DMS79 treated with DMSO at 0.1 percent for 48 hours (cell line): ENCODE results near the gene DNAAF3.

ENCODE experiments used
- DNase-seq: peaks from one replicate; lab custom pipeline; 2025; lab: John Stamatoyannopoulos, UW

Gene DNAAF3

DNA sequence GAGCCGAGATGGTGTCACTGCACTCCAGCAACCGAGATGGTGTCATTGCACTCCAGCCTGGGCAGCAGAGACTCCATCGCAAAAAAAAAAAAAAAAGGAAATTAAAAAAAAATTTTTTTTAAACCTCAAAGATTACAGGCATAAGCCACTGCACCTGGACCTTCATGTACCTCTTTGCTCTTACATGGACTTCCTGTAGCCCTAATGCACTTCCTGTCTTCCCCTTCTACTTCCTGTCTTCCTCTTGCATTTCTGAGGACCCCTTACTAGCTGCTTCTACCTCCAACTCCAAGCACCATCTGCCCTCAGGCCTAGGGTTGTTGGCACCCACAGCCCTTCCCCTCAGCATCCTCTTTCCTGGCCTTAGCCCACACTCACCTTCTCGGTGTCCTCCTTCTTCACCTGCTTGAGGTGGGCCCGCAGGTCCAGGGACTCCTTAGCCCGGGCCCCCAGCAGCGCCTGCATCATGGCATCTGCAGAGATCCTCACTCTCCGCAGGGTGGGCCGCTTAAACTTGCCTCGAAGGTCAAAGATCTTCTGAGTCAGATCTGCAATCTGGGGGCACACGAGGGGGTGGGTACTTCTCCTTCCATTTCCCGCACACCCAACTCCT is 12.7 kb downstream of the DNAAF3 start:
- no peak for DNase-seq

DNA sequence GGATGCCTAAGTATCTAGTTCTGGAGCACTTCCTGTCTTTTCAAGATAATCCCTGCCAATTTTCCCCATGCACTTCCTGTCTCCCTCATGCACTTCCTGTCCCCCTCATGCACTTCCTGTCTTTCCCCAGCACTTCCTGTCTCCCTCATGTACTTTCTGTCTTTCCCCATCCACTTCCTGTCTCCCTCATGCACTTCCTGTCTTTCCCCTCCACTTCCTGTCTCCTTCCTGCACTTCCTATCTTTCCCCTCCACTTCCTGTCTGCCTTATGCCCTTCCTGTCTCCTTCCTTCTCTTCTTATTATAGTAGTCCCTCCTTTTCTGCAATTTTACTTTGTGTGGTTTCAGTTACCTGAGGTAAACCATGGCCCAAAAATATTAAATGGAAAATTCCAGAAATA is 14.4 kb downstream of the DNAAF3 start:
- peak; percentile 30 for DNase-seq

DNA sequence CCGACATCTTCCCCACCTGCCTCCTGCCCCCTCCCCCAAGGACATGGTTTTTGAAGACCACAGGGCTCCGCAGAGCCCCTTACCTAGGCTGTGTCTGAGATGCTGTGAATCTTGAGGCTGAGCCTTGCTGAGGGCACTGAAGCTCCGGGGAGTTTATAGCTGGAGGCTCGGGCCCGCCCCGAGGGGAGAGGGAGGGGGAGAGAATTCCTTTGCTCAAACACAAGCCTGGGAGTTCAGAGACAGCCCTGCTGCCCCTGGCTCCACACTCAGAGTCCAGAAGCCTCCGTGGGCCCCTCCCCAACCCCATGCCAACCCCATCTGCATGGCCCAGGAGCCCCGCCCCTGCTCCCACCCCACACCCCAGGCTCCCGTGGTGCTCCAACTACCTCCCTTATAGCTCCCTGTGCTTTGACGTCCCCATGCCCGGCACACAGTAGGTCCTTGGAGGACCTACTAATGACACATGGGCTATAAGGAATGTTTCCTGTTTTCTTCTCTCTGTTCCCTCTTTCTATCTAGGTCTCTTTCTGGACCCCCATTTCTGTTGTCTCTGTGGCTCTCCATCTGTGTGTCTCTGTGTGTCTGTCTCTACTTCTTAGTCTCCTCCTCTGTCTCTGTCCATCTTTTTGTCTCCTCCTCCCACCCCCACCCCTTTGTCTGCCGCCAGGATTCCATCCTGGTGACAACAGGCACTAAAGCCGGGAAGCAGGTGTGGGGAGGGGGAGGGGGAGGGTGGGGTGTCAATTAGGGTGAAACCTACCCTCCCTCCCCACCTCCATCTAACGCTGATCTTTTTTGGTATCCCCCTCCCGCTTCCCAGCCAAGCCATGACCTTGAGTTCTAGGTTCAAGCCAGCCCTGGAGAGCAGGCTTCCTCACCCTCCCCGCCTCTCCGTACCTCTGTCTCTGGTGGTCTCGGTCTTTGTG is 17.1 kb downstream of the DNAAF3 start, which contains the start of gene TNNT1:
TNNT1 (minus strand) TSS at position 129 of the 926 bp plus-strand sequence. CDS start 2,049 bp downstream, outside the sequence.
- no peak for DNase-seq

DNA sequence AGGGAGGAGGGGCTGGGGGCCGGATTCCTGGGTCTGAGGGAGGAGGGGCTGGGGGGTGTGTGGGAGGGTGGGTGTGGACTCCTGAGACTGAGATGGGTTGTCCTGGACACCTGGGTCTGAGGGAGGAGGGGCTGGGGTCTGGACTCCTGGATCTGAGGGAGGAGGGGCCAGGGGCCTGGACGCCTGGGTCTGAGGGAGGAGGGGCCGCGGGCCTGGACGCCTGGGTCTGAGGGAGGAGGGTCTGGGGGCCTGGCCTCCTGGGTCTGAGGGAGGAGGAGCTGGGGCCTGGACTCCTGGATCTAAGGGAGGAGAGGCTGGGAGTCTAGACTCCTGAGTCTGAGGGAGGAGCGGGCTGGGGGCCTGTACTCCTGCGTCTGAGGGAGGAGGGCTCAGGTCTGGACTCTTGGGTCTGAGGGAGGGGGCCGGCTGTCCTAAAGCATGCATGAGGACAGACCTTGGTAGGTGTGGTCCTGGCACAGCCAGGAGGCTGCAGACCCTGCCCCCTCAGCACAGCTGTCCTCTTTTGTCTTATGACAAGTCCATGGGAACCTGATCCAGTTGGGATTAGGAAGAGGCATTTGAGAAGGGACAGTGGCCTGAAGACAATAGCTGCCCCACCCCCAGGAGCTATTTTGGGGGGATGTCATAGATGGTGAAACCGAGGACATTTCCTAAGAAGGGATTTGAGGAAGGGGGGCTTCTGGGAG is 18.7 kb downstream of the DNAAF3 start:
- DNase-seq = no peak

- peak; percentile 79 for DNase-seq
Observed at GRCh38 chr19:55146705-55147273, 19.6 kb downstream of the DNAAF3 start.

GRCh38 chr19:55146078-55146704 is 20.2 kb downstream of the DNAAF3 start:
- DNase-seq = peak; percentile 45

- DNase-seq = no peak
Observed at GRCh38 chr19:55145232-55145631, 21.2 kb downstream of the DNAAF3 start.

DNA sequence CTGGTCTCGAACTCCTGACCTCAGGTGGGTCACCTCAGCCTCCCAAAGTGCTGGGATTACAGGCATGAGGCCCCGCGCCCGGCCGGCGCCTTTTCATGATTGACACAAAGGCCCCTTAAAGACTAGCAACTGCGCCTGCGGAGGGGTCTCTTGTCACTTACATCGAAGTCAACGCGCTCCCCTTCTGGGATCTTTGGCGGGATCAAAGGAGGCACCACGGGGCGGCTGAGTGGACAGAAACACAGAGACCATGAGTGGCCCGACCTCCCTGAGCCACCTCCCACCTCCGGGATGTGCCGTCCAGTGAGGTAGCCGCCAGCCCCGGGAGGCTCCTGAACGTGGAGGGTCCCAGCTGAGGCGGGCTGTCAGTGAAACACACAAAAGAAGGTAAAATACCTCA is 24.7 kb downstream of the DNAAF3 start:
- no peak for DNase-seq

GRCh38 chr19:55137915-55138314 is 28.5 kb downstream of the DNAAF3 start:
- DNase-seq = no peak

- DNase-seq = no peak
Observed at GRCh38 chr19:55136399-55137102, 29.9 kb downstream of the DNAAF3 start.

DNA sequence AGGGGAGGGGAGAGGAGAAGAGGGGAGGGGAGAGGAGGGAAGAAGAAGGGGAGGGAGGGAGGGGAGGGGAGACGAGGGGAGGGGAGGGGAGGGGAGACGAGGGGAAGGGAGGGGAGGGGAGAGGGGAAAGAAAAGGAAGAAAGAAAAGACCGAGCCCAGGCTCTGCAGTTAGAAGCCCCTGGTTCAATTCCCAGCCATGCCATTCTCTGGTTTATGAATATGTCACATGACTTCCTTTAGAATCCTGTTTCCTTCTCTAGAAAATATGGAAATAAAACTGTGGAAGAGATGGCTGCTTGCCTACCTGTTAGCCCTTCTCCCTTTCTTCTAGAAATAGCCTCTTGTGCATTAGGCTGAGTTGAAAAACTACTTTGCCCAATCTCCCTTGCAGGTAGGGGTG is 31.7 kb downstream of the DNAAF3 start:
- no peak for DNase-seq

- DNase-seq = no peak
Observed at GRCh38 chr19:55133639-55134444, 32.6 kb downstream of the DNAAF3 start.

DNA sequence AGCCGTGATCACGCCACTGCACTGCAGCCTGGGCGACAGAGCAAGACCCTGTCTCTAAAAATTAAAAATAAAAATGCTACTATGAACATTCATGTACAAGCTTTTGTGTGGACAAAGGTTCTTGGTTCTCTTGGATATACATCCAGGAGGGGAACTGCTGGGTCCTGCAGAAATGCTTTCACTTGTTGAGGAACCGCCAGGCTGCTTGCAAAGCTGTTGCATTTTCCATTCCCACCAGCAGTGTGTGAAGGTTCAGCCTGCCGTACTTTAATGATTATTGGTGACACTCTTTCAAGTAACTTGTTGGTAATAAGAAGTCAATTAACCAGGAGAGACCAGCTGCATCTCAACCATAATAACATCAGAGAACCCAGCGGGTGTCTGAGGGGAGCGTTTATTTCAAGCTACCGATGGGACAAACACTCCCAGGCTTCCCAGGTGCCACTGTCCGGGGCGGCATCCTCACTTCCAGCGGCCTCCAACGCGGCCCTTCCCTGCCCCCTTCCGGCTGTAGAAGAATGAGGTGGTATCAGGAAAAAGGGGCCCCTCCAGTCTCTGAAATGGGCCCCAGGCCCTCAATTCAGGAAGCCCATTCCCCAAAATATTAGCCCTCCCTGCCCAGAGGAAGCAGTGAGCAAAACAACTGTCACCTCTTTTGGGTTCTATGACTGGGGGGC is 33.8 kb downstream of the DNAAF3 start:
- DNase-seq = no peak

GRCh38 chr19:55131421-55131820 is 35.0 kb downstream of the DNAAF3 start:
- DNase-seq = no peak

- no peak for DNase-seq
Observed at GRCh38 chr19:55119053-55119452, 47.4 kb downstream of the DNAAF3 start.

- DNase-seq = peak; percentile 9
Observed at GRCh38 chr19:55118401-55118991, 47.9 kb downstream of the DNAAF3 start.

- DNase-seq = peak; percentile 93
Observed at GRCh38 chr19:55117663-55118391, 48.6 kb downstream of the DNAAF3 start.

DNA sequence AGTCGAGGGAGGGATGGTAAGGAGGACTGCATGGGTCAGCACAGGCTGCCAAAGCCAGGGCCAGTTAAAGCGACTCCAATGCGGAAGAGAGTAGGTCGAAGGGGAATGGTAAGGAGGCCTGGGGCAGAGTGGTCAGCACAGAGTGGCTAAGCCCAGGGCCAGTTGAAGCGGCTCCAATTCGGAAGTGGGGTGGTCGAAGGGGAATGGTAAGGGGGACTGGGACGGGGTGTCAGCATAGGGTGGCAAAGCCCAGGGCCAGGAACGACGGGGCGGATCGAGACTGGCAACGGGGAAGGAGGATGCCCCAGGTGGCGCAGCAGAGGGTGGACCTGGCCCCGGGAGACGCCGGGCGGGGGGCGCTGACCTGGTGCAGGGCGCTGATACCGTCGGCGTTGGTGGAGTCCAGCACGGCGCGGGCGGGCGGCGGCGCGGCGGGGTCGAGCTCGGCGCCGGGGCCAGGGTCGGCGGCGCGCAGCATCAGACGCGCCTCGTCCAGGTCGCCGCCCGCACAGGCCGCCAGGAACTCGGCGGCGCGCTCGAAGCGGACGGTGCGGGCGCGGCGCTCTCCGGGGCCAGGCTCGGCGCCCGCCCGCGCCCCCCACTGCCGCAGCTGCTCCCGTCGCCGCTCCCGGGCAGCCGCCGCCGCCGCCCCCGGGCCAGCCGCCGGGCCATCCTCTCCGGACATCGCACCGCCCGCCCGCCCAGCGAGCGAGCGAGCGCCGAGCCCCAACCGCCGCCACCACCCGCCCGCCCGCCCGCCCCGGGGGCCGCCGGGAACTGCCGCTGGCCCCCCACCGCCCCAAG is 49.4 kb downstream of the DNAAF3 start, which contains the start of gene PPP1R12C:
PPP1R12C (minus strand) TSS at position 779 of the 804 bp plus-strand sequence; CDS start at position 685, 94 bp downstream.
- DNase-seq = no peak
